NK-92 (cell line): ENCODE data around the gene SLC31A1.
"Not testable (repeated sequence)": the region's sequence is repeated elsewhere in the genome, so short reads cannot be mapped to it uniquely, and the experiment has no call there.

Experiments
- DNase-seq: peaks from one replicate; lab custom pipeline; 2025; ENCODE audit not compliant: unreplicated experiment; lab: John Stamatoyannopoulos, UW

The SLC31A1 gene

DNA sequence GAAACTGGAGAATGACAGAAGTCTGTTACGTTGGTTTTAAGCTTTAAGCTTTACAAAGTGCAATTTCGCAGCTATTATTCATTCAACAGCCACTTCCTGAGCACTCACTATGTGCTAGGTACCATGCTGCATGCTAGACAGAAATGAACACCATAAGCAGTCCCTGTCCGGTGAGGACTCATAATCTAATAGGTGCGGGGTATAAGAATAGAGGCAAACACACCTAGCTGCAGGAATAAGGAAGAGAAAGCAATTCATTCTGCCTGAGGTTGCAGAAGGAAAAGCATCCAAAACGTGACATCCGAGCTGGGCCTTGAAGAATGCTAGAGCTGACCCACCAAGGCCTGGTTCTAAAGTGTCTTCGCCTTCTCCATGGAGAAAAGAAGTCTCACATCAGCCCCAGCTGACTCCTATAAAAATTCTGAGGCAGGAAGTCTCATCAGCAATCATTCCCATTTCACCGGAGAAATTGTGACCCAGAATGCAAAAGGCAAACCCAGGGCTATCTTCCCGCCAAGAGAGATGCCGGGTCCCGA, 809 bp upstream of the SLC31A1 start:
- DNase-seq = no peak

DNA sequence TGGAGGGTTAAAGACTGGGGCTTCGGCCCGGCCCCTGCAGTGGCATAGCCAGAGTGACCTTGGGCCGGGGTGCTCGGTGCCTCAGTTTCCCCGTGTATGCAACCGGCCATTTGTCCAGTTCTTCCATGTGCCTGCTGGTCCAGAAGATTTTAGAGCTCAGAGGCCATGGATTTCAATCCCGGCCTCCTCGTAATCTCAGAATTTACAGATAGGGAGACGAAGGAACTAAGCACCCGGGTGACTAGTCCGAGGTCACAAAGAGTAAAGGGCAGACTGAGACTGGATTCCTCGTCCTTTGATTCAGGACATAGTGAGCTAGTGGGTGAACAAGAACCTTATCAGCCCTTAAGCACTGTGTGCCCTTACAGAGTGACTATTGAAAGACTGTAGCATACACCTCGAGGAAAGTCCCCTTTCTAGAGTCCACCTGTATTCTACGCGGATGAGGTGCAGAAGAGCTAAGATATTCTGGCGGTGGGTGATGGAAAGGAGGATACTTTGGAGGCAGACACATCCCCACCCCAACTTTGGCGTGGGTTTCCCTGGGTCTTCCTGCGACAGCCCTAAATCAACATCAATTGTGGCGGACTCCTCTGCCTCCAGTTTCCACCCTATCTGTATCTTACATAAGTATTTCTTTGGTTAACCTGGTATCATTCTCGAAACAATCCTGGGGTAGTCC, 597 bp downstream of the SLC31A1 start:
- no peak for DNase-seq

DNA sequence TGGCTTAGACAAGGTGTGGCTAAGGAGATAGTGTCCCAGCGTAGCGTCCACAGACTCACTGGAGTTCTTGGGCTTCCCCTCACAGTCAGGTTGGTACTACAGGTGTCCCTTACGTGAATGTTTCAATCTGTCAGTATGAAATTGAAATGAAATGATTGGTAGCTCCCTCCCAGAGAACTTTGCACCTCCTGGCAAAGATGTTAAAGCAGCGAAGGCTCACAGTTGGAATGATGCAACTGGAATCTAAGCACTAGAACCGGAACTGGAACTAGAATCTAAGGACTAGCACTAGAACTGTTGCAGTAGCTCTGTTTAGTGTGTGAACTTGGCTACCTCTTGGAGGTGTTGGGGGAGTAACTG, 1.1 kb downstream of the SLC31A1 start:
- no peak for DNase-seq

DNA sequence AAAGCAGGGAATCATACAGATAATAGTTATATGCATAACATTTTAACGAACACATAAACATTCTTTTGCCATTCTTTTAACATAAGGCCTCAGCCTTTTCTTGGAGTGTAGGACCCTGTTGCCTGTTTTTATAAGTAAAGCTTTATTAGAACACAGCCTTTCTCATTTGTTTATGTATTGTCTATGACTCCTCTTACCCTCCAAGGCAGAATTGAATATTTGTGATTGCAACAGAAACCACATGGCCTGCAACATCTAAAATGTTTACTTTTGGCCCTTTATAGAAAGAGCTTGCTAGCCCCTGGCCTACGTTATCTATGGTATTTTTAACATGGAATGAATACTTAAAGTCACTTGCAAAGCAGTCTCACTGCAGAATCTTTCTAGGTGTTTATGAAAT, 2.6 kb downstream of the SLC31A1 start:
- DNase-seq = no peak

DNA sequence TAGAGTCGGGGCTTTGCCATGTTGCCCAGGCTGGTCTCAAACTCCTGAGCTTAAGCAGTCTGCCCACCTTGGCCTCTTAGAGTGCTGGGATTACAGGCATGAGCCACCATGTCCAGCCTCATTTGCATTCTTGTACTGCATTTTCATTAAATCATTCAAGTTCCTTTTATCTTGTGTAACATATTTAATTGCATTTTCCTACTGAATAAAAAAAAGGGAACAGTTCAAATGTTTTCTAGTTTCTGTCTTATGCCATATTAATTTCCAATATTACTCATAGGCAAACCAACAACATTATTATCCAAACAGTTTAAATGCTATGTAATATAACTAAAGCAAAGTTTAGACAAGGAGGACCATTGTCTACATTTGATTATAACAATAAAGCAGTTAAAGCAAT, 6.1 kb downstream of the SLC31A1 start:
- no peak for DNase-seq

DNA sequence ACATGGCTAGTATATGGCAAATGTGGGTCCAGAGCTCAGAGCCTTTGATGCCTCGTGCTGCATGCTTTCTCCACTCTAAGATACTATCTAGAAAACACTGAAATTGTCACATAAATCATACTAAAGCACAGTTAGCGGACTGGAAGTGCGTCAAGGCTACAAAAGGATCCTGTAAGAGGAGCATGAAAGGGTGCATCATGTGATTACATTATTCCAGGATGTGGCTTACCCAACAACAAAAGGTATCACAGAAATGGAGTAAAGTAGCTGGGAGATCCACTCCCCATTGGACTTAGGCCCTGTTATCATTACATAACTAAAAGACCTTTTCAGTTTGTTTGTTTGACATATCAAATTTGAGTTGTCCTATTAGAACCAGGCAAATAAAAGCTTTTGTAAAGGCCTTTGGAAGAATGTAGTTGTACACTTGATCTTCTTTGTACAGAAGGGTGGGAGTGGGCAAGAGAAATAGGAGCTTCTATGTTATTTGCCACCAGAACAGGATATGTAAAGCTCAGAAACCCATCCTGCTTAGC, 6.9 kb downstream of the SLC31A1 start:
- DNase-seq = no peak

DNA sequence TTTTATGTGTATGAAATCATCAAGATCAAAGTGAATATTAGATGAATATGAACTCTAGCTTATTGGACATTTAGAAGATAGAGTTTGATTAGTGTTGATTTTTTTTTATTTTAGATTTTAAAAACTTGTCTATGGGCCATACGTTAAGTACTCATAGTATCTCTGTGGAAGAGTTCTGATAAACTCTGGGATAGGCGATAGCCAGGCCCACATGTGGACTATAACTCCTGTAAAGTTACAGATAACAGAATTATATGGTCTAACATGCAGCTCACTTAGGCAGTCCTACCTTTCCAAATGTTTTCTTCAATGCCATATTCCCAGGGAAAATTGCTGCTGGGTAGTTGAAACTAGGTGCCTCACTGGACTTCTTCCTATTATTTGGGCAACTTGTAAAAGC, 10.4 kb downstream of the SLC31A1 start:
- DNase-seq = no peak

DNA sequence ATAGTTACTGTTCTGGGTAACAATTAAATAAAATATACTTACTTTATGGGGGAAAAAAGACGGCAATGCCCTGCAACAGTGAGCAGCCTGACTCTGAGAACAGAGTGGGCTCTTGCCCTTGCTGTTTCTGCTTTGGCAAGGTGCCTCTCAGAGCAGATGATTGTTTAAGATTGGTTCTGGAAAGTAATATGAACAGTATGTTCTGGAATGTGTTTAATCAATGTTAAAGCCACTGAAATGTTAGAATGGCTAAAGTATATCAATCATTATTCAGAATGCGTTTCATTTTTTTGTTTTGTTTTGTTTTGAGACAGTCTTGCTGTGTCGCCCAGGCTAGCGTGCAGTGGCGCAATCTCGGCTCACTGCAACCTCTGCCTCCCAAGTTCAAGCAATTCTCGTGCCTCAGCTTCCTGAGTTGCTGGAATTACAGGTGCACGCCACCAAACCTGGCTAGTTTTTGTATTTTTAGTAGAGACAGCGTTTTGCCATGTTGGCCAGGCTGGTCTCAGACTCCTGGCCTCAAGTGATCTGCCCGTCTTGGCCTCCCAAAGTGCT, 14.4 kb downstream of the SLC31A1 start:
- not testable (repeated sequence) for DNase-seq

DNA sequence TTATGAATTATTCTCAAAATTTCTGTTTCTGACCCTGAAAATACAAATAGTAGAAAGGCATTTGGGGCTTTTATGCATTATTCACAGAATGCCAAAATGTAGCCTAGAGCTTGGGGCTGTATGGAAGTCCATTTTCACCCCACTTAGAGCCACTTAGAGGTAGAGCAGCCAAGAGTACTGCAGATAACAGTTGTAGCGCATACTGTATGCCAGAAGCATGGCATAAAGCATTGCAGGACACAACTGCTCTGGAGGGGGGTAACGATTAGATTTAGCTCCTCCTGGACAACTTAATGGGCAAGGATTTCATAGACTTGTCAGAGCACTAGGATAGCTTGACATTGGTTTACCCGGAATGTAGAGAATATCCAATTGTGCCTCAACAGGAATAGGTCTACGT, 15.7 kb downstream of the SLC31A1 start:
- DNase-seq = no peak

DNA sequence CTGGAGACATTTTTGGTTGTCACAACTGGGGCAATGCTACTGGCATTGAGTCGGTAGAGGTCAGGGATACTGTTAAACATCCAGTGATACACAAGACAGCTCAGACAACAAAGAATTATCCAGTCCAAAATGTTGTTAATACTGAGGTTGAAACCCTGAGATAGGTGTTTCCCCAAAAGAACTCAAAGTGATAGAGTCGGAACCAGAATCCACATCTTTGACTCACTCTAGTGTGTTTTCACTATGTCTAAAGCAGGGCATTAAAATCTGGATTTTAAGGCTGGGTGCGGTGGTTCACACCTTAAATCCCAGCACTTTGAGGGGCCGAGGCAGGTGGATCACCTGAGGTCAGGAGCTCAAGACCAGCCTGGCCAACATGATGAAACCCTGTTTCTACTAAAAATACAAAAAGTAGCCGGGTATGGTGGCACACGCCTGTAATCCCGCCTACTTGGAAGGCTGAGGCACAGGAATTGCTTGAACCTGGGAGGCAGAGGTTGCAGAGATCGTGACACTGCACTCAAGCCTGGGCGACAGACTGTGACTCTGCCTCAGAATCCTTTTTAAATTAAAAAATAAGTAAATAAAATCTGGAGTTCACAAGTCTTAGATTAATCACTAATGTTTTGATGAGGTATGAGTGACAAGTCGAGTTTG, 17.0 kb downstream of the SLC31A1 start:
- DNase-seq = no peak

DNA sequence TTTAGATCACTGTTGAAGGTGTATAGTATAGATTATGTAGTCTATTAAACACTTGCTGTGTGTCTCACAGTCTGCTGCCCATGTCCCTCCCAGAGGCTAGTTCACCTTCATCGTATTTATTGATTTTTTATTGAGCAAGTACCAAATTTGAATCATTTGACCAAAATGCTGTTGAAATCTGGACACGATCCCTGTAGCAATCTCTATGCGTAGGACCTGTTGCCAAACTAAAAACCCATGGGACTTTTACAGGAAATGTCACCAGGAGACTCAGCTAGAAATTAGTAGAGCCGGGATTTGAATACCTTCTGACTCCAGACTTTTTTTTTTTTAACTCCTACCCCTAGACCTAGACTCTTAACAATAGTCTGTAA, 17.5 kb downstream of the SLC31A1 start:
- DNase-seq = no peak

DNA sequence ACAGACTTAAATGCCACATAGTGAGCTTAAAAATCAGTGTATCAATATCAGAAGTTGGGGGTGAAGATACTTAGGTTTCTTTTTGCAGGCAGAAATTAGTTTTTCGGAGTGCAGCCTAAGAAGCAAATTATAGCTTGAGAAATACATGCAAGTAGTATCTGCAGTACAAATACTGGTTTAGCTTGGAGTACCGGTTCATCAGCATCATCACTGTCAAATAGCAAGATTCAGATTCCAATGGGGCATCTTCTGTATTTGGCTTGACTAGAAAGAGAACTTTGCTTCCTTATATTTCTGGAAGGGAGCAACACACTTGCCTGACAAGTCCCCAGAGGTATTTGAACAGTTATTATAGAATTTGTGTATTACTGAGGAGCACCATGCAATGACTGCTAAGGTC, 19.8 kb downstream of the SLC31A1 start:
- DNase-seq = no peak

DNA sequence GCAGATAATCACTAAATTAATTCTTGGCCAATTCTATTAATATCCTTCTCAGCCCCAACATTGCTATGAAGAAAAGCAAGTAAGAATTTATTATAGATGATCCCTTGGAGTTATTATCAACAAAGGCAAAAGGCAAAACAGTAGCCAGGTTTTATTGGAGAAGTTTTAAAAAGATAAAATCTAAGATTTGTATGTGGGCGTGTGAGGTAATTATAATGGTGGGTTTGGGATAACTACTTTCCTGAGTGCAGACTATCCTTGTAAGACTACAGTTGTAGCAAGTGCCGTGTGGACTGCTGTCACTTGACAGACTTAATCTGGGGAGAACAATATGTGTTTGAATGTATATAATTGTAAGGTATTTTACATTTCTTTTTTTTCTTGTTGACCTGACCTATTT, 23.2 kb downstream of the SLC31A1 start:
- DNase-seq = no peak

DNA sequence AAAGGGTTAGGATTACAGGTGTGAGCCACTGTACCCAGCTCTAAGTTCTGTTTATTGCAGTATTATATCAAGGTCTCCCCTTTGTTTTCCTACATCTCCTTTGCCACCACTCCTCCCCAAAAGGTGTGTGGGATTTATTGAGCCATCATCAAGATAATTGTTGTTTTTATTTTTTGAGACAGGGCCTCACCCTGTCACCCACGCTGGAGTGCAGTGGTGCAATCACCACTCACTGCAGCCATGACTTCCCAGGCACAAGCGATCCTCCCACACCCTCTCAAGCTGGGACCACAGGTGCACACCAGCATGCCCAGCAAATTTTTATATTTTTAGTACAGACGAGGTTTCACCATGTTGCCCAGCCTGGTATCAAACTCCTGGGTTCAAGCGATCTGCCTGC, 24.6 kb downstream of the SLC31A1 start:
- no peak for DNase-seq

DNA sequence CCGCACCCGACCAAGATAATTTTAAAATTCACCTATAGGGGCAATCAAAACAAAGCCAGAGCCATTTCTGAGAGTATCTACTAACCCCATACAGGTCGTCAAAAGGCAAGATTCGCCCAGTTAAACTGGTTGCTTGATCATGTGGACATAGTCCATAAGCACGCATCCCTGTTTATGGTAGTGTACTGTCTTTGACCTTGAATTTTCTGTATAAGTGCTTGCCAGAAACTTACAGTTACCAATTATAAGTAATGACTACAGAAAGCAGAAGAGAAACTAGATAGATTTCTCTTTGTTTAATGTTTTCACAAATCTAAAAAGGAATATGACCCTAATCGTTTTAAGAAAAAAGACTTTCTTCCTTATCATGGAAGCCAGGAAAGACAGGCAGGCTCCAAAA, 25.6 kb downstream of the SLC31A1 start:
- no peak for DNase-seq

DNA sequence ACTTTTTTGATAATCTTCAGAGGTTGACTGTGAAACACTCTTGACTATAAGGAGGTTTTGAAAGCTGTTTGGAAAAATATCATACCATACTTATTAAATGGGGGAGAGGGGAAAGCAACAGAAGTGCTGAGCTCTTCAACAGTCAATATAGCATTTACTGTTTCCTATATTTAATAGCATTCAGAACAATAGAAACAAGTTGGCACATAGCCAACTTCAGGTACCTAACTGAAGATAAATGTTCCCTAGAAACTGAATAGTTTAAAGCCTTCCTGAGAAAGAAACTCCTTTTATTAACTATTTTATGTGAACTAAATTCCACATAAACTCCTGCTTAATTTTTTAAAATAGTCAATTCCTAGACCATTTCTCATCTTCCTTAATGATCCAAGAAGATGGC, 26.3 kb downstream of the SLC31A1 start:
- no peak for DNase-seq

DNA sequence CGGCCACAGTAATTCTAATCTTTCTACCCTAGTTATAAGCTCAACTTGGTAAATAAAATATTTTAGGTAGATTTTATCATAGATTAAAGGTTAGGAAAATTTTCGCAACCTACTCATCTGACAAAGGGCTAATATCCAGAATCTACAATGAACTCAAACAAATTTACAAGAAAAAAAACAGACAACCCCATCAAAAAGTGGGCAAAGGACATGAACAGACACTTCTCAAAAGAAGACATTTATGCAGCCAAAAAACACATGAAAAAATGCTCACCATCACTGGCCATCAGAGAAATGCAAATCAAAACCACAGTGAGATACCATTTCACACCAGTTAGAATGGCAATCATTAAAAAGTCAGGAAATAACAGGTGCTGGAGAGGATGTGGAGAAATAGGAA, 28.3 kb downstream of the SLC31A1 start:
- not testable (repeated sequence) for DNase-seq

DNA sequence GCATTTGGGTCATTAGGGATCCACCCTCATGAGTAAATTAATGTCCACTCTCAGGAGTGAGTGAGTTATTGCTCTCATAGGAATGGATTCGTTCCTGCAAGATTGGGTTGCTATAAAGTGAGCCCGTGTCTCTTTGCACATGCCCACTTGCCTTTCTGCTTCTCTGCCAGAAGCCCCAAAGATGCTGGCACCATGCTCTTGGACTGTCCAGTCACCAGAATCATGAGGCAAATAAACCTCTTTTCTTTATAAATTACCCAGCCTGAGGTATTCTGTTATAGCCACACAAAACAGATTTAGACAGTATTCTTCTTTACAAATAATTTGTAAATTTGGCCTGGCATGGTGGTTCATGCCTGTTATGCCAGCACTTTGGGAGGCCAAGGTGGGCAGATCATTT, 29.5 kb downstream of the SLC31A1 start:
- DNase-seq = no peak

DNA sequence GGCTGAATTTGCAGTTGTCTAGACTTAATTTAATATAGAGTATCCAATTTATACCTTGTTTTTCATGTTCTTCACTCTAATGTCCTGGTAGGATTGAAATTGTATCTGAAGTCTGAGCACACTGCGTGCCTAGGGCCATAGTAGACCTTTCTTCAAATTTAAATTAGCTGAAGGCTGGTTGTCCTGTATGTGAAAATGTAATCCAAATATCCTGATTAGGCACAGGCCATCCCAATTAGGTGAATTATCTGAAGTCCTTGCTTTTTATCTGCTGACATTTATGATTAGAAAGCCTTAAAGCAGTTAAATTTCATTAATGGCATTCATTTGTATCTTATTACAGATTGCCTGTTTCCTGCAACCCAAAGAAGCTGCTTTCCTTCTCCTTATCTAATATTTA, 33.6 kb downstream of the SLC31A1 start:
- DNase-seq = no peak

DNA sequence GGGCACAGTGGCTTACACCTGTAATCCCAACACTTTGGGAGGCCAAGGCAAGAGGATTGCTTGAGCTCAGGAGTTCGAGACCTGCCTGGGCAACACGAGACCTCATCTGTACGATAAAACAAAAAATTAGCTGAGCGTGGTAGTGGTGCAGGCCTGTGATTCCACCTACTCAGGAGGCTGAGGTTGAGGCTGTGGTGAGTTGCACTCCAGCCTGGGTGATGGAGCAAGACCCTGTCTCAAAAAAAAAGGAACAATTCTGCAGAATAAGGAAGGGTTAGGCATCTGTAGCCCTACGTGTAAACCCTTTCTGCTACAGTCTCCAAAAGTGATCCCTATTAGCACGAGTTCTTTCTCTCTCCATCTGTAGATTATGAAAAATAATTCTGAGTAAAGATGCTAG, 34.1 kb downstream of the SLC31A1 start:
- DNase-seq = no peak

DNA sequence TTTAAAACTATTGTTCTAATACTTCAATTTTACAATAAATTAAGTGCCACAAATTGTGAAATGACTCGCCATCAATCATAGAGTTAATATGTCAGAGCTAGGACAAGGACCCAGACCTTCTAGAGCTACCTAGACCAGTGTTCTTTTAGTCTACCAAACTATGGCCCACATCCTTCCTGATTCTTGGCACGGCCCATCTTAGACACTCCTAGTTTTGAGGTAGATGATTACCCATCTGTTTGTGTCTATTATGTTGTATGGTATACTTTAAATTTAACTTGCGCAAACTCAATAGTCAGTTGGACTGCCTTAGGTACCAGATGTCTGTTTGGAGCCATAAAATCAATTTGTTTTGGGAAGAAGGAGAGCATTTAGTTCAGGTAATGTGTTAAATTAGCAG, 36.5 kb downstream of the SLC31A1 start:
- DNase-seq = no peak

DNA sequence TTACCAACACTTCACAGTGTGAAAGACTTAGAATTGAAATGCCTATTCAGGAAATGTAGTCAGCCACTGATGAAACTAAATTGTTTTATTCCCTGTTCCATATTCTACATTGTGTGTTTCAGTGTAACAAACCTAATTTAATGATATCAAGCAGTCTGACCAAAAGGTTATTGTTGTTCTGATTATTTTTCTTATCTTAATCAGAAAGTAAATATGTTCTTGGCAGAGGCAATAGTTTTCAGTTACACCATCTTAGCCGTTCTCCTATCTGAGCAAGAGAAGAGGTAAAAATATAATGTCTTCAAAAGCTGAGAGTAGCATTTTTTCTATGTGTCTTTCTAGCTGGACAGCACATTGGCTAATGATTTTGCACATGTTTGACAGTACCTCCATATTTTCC, 36.9 kb downstream of the SLC31A1 start:
- no peak for DNase-seq
